ENCODE results near the gene ULK3.
A peak's percentile ranks its signal among the peaks of the same experiment; 100 is the strongest.
"Not testable (repeated sequence)": the region's sequence is repeated elsewhere in the genome, so short reads cannot be mapped to it uniquely, and the experiment has no call there.

ULK3 gene, protein sequence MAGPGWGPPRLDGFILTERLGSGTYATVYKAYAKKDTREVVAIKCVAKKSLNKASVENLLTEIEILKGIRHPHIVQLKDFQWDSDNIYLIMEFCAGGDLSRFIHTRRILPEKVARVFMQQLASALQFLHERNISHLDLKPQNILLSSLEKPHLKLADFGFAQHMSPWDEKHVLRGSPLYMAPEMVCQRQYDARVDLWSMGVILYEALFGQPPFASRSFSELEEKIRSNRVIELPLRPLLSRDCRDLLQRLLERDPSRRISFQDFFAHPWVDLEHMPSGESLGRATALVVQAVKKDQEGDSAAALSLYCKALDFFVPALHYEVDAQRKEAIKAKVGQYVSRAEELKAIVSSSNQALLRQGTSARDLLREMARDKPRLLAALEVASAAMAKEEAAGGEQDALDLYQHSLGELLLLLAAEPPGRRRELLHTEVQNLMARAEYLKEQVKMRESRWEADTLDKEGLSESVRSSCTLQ

GRCh38 chr15:74842581-74843444 lies at the start of gene ULK3:
Gene ULK3 (minus strand): TSS chr15:74843156. CDS start chr15:74843105, 51 bp downstream.
- DNase-seq (ENCODE audit: low read depth, low spot score), result peak; percentile 91

DNA sequence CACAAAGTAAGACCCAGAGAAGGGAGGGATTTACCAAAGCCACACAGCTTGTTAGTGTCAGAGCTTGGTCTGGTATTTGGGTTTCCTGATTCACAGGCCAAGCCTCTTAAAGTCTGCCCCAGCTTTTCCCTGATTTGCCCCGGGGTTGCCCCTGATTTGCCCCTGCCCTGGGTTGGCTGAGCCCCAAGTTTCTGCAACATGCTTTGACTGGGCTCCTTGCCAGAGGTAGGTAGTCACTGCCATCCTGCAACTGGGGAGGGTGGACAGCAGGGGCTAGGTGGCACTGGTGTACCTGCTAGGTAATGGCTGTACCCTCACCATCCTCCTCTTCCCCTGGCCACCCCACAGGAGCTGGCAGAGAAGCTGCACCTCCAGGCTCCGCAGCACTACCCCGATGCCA lies 49.4 kb upstream of the ULK3 start:
- no peak for DNase-seq (ENCODE audit: low read depth, low spot score)

- no peak for DNase-seq (ENCODE audit: low read depth, low spot score)
Measured at GRCh38 chr15:74891469-74891868, 48.5 kb upstream of the ULK3 start.

DNA sequence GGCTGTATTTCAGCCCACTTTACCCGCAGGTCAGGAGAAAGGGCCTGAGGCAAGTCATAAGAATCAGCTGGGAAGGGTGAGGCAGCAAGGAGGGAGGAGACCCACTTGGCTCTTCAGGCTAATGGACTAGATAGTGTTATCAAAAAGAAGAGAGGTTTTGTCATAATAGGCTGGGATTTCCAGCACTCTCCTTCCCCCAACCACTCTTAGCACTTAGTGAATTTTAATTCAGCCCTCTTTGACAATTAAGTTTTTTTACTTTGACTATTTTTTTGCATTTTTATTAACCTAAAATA lies 47.7 kb upstream of the ULK3 start:
- DNase-seq (ENCODE audit: low read depth, low spot score), result no peak

DNA sequence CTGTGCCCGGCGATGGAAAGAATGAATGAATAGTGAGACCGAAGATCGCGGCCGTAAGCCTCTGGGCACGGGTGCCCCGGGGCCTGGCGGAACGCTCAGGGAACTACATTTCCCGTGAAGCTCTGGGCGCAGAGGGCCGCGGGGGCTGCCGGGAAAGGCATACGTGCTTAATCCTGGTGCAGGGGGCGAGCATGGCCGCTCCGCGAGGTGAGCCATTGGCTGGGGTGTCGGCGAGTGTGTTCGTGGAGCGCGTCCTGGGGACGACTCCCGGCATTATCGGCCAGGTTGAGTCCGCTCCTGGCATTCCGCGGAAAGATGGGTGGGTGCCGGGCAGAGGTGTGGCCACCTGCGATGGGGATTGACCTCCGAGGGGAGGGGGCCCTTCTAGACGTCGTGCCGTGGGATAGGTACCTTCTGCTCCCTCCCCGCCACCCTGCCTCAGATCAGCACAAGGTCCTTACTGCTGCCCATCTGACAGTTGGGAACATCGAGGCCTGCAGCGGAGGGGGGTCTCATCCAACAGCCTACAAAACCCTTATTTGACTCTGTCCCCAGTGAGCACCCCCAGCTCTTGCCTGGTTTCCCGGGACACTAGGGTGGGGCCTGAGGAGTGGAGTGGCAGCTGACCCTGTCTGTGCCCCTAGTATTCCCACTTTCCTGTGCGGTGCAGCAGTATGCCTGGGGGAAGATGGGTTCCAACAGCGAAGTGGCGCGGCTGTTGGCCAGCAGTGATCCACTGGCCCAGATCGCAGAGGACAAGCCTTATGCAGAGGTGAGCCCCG lies 47.1 kb upstream of the ULK3 start, which contains the start of gene MPI:
Gene MPI (plus strand): TSS at position 160 of the 782 bp plus-strand sequence. CDS start 32 bp downstream, at position 192.
- DNase-seq (ENCODE audit: low read depth, low spot score), result no peak

DNA sequence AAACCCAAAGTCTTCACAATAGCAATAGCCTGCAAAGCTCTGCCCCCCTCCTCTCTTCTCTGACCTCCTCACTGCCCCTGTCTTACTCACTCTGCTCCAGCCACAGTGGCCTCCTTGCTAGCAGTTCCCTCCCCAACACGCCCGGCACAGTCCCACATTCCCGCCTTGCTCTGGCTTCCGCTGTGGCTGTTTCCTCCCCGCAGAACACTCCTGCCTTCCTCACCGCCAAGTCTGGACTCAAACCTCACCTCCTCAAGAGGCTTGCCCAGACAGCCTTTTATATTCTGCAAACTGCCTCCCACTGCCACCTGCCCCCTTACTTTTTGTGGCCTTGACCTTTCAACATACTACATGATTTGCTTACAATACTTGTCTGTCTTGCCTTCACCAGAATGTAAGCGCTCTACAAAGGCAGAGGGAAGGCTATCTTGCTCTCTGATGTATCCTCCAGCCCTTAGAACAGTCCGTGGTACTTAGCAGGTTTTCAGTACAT lies 46.5 kb upstream of the ULK3 start:
- no peak for DNase-seq (ENCODE audit: low read depth, low spot score)

- DNase-seq (ENCODE audit: low read depth, low spot score), result no peak
Measured at GRCh38 chr15:74888716-74889115, 45.8 kb upstream of the ULK3 start.

DNA sequence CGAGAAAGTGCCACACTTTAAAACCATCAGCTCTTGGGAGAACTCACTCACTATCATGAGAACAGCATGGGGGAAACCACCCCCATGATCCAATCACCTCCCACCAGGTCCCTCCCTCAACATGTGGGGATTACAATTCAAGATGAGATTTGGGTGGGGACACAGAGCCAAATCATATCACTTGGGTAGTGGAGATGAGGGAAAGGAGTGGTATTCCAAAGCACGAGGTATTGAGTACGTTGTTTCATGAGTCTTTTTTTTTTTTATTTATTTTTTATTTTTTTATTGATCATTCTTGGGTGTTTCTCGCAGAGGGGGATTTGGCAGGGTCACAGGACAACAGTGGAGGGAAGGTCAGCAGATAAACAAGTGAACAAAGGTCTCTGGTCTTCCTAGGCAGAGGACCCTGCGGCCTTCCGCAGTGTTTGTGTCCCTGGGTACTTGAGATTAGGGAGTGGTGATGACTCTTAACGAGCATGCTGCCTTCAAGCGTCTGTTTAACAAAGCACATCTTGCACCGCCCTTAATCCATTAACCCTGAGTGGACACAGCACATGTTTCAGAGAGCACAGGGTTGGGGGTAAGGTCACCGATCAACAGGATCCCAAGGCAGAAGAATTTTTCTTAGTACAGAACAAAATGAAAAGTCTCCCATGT lies 44.7 kb upstream of the ULK3 start:
- not testable (repeated sequence) for DNase-seq (ENCODE audit: low read depth, low spot score)

- no peak for DNase-seq (ENCODE audit: low read depth, low spot score)
Measured at GRCh38 chr15:74885461-74885860, 42.5 kb upstream of the ULK3 start.

DNA sequence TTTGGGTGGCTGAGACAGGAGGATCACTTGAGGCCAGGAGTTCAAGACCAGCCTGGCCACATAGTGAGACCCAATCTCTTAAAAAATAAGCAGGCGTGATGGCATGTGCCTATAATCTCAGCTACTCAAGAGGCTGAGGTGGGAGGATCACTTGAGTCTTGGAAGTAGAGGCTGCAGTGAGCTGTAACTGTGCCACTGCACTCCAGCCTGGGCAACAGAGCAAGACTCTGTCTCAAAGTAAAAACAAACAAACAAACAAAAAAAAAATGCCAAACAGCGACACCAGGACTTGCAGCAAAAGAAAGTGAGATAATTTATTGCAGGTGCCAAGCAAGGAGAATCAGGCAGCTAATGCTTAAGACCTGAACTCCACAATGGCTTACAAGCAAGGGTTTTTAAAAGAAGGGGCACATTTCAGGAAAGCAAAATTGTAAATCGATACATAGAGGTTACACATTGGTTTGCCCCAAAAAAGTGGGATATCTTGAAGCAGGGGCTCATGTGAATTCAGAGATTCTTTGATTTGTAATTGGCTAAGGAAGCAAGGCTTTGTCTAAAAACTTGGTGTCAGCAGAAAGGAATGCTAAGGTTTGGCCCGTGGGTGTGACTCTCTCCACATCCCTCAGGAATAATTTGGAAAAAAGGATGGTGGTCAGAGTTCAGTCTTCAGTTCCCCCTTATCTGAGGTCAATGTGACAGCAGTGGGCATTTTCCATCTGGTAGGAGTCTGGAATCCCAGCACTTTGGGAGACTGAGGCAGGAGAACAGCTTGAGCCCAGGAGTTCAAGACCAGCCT lies 41.7 kb upstream of the ULK3 start:
- DNase-seq (ENCODE audit: low read depth, low spot score), result no peak

DNA sequence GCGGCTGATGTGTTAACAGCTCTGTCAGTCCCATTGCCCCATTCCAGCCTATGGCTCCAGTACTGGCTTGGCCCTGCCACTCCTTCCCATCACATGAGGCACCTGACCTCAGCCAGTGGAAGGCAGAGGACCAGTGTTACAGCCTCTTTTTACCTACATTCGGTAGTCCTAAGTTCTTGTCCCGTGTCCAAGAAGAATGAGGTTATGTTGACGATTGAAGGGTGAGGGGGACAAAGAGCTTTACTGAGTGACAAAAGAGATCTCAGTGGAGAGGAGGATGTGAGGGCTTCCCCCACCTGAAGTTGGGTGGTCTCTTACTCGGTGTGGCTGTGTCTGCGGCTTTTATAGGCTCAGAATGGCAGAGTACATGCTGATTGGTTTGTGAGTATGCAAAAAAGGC lies 39.6 kb upstream of the ULK3 start:
- DNase-seq (ENCODE audit: low read depth, low spot score), result no peak

- no peak for DNase-seq (ENCODE audit: low read depth, low spot score)
Measured at GRCh38 chr15:74878273-74878672, 35.3 kb upstream of the ULK3 start.

- no peak for DNase-seq (ENCODE audit: low read depth, low spot score)
Measured at GRCh38 chr15:74873756-74874424, 30.9 kb upstream of the ULK3 start.

GRCh38 chr15:74873036-74873755 lies 30.2 kb upstream of the ULK3 start, which contains the start of gene SCAMP2:
Gene SCAMP2 (minus strand): TSS chr15:74873365. CDS start chr15:74873255, 110 bp downstream.
- DNase-seq (ENCODE audit: low read depth, low spot score), result peak; percentile 93

GRCh38 chr15:74872702-74873035 lies 29.7 kb upstream of the ULK3 start:
- no peak for DNase-seq (ENCODE audit: low read depth, low spot score)

- no peak for DNase-seq (ENCODE audit: low read depth, low spot score)
Measured at GRCh38 chr15:74870436-74871215, 27.7 kb upstream of the ULK3 start.

- DNase-seq (ENCODE audit: low read depth, low spot score), result no peak
Measured at GRCh38 chr15:74869726-74870407, 26.9 kb upstream of the ULK3 start.

GRCh38 chr15:74869372-74869725 lies 26.4 kb upstream of the ULK3 start:
- DNase-seq (ENCODE audit: low read depth, low spot score), result no peak

Data from iPS DF 19.7 (cell line).